Activated T-cell treated with anti-CD3 and anti-CD28 coated beads for 48 hours (primary cell): Measurements from ENCODE around the gene TIMP2.
A peak's percentile ranks its signal among the peaks of the same experiment; 100 is the strongest.

Experiments
- DNase-seq: peaks from one replicate; pipeline ENCODE4 v3.0.0-alpha.2; 2020; ENCODE audit warnings: low read depth

Gene TIMP2

GRCh38 chr17:78836420-78837021 is 88.7 kb downstream of the TIMP2 start:
- no peak for DNase-seq

GRCh38 chr17:78834571-78834970 is 90.6 kb downstream of the TIMP2 start:
- DNase-seq = no peak

- DNase-seq = no peak
These were observed 92.7 kb downstream of the TIMP2 start for GRCh38 chr17:78832541-78832810.

- DNase-seq = no peak
These were observed 93.3 kb downstream of the TIMP2 start for GRCh38 chr17:78831688-78832540.

- DNase-seq = no peak
These were observed 95.7 kb downstream of the TIMP2 start for GRCh38 chr17:78829477-78829876.

- DNase-seq = no peak
These were observed 96.6 kb downstream of the TIMP2 start for GRCh38 chr17:78828470-78829185.

- no peak for DNase-seq
These were observed 98.2 kb downstream of the TIMP2 start for GRCh38 chr17:78826836-78827509.

- DNase-seq = no peak
These were observed 98.8 kb downstream of the TIMP2 start for GRCh38 chr17:78826421-78826820.

- no peak for DNase-seq
These were observed 99.5 kb downstream of the TIMP2 start for GRCh38 chr17:78825696-78826095.

GRCh38 chr17:78824240-78824639 is 100.9 kb downstream of the TIMP2 start:
- DNase-seq = no peak

- no peak for DNase-seq
These were observed 101.7 kb downstream of the TIMP2 start for GRCh38 chr17:78823282-78824046.

- no peak for DNase-seq
These were observed 102.6 kb downstream of the TIMP2 start for GRCh38 chr17:78822552-78822951.

GRCh38 chr17:78821961-78822360 is 103.2 kb downstream of the TIMP2 start:
- no peak for DNase-seq

GRCh38 chr17:78820841-78821240 is 104.3 kb downstream of the TIMP2 start:
- no peak for DNase-seq

- DNase-seq = no peak
These were observed 105.1 kb downstream of the TIMP2 start for GRCh38 chr17:78819806-78820792.

GRCh38 chr17:78819402-78819801 is 105.8 kb downstream of the TIMP2 start:
- no peak for DNase-seq

- DNase-seq = no peak
These were observed 106.3 kb downstream of the TIMP2 start for GRCh38 chr17:78818932-78819331.

GRCh38 chr17:78818152-78818846 is 106.9 kb downstream of the TIMP2 start:
- no peak for DNase-seq

- peak; percentile 54 for DNase-seq
These were observed 108.1 kb downstream of the TIMP2 start for GRCh38 chr17:78817123-78817522.

GRCh38 chr17:78815696-78816095 is 109.5 kb downstream of the TIMP2 start:
- no peak for DNase-seq
